Neural cell (in vitro differentiated cells): ENCODE measurements around the gene SEC16A.

Source experiments
- EP300 ChIP-seq: fragments of 450-650 bp; conservative IDR thresholded peaks from 2 replicates; pipeline ENCODE4 v1.6.1; 2014; ENCODE audit warnings: antibody characterized with exemption, mild to moderate bottlenecking, moderate library complexity; ENCODE audit not compliant: poor library complexity, severe bottlenecking
- POLR2AphosphoS5 ChIP-seq: IDR thresholded peaks from 2 replicates; pipeline ENCODE4 v1.6.1; 2012
- RAD21 ChIP-seq: fragments of 450-650 bp; conservative IDR thresholded peaks from 2 replicates; pipeline ENCODE4 v1.6.1; 2014; ENCODE audit warnings: antibody characterized with exemption, mild to moderate bottlenecking, moderate library complexity
- TF ChIP-seq, protein P1 (sequence below): fragments of 450-650 bp; IDR thresholded peaks from 2 replicates; pipeline ENCODE4 v1.5.1; 2014; ENCODE audit warnings: antibody characterized with exemption, mild to moderate bottlenecking, moderate library complexity; ENCODE audit not compliant: poor library complexity, severe bottlenecking

GRCh38 chr9:136514022-136514714 lies 31.3 kb upstream of the SEC16A start:
- TF ChIP-seq EP300 (no peak), RAD21 (no peak), POLR2AphosphoS5 (no peak)
- TF ChIP-seq, protein P1, sequence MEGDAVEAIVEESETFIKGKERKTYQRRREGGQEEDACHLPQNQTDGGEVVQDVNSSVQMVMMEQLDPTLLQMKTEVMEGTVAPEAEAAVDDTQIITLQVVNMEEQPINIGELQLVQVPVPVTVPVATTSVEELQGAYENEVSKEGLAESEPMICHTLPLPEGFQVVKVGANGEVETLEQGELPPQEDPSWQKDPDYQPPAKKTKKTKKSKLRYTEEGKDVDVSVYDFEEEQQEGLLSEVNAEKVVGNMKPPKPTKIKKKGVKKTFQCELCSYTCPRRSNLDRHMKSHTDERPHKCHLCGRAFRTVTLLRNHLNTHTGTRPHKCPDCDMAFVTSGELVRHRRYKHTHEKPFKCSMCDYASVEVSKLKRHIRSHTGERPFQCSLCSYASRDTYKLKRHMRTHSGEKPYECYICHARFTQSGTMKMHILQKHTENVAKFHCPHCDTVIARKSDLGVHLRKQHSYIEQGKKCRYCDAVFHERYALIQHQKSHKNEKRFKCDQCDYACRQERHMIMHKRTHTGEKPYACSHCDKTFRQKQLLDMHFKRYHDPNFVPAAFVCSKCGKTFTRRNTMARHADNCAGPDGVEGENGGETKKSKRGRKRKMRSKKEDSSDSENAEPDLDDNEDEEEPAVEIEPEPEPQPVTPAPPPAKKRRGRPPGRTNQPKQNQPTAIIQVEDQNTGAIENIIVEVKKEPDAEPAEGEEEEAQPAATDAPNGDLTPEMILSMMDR = no peak
